GM10847 (cell line): ENCODE measurements around the gene DENND1A.

Experiments used
- POLR2A ChIP-seq: IDR thresholded peaks from 2 replicates; pipeline ENCODE4 v1.6.1; 2011; ENCODE audit not compliant: insufficient read length; ENCODE audit errors: extremely low read depth

DENND1A gene

GRCh38 chr9:123609844-123610243 is 320.1 kb downstream of the DENND1A start:
- no peak for TF ChIP-seq POLR2A

GRCh38 chr9:123608104-123608503 is 321.8 kb downstream of the DENND1A start:
- no peak for TF ChIP-seq POLR2A

- TF ChIP-seq POLR2A, result no peak
Observed at GRCh38 chr9:123607479-123607878, 322.4 kb downstream of the DENND1A start.

DNA sequence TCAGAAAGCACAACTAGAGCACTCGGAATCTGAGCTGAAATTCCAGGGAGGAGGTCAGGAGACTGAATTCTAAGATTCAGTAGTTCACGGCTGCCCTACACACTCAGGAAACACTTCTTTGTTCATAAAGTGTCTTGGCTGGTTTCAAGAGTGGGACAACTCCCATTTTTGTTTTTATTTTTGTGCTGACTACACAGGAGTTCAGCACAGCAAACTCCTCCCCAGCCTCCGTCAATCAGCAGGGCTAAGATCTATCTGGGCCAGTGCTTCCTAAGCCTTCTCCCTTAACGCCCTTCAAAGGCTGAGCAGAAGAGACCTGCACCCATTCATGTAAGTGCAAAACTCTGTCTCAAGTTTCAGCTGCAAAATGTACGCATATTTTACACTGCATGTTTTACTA is 323.8 kb downstream of the DENND1A start:
- TF ChIP-seq POLR2A, result no peak

DNA sequence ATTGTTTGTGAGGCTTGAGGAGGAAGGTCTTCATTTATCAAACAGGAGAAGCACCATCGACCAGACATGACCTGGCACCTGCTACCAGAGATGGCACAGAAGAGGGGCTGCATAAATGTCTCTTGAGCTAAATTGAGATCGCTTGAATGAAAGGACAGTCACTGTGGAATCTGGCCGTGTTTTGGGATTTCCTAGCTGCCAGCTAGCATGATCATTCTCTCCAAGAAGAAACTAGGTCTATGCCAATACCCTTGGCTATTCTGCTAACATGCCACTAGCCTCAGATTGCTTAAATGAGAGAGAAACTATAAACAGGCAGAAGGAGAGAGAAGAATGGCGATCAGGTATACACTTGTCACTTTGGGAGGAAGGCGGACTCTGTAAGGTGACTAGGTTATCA is 324.6 kb downstream of the DENND1A start:
- no peak for TF ChIP-seq POLR2A

- TF ChIP-seq POLR2A, result no peak
Observed at GRCh38 chr9:123604861-123605260, 325.1 kb downstream of the DENND1A start.

DNA sequence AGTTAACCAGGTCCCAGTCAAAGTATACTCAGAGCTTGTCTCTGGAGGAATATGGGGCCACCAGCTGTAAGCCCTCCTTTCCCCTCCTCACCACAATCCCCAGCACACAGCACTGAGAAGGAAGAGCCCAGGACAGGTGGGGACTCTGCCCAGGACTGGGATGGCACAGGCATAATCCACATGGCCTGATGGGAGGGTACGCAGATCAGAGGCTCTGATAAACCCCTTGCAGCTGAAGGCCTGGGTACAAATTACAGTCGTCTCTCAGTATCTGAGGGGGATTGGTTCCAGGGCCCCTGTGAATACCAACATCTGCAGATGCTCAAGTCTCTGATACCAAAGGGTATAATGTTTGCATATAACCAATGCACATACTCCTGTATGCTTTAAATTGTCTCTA is 328.1 kb downstream of the DENND1A start:
- TF ChIP-seq POLR2A, result no peak

DNA sequence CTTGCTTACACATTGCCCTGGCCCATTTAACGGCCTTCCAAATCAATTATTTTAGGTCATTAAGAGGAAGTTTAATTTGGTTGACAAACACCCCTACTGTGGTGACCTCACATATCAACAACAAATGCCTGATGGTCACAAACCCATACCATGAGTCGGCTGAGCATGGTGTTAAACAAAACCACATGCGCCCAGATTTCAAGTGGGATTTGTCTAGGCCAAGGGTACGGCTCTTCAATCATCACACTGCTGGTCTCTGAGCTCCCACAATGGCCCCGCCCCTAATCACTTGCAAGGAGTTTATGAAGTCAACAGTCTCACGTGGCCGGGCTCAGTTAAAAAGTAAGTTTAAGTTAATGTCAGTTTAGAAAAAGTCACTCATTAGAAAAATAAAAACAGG is 330.1 kb downstream of the DENND1A start:
- no peak for TF ChIP-seq POLR2A

DNA sequence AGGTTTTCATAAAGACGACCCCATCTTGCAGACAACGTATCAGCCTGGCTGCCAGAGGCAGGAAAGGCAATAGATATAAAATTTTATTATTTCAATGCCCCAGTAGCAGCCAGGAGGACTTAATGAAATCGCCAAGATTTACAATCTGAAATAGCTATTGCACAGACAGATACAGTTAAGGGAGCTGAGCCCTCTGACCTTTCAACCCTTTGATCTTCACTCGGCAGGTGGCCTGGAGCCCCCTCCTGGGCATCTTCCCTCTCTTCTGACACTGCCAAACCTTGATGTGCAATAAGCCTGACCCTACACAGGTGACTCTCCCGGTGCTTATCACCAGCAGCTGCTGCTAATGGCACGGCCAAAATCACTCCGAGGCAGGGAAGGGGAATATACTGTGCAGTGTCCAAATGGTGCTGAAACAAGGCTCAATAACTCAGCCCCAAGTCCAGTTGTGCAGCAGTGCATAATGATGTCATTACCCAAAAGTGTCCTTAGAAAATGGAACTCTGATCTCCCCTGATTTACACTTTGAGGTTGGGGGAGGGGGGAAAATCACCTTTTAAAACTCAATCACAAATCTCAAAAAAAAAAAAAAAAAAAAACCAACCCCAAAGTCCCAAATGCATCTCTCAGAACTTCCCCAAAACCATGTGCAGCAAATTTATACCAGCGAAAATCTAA is 331.9 kb downstream of the DENND1A start:
- no peak for TF ChIP-seq POLR2A

GRCh38 chr9:123597048-123597447 is 332.9 kb downstream of the DENND1A start:
- no peak for TF ChIP-seq POLR2A

- no peak for TF ChIP-seq POLR2A
Observed at GRCh38 chr9:123591283-123591682, 338.6 kb downstream of the DENND1A start.

DNA sequence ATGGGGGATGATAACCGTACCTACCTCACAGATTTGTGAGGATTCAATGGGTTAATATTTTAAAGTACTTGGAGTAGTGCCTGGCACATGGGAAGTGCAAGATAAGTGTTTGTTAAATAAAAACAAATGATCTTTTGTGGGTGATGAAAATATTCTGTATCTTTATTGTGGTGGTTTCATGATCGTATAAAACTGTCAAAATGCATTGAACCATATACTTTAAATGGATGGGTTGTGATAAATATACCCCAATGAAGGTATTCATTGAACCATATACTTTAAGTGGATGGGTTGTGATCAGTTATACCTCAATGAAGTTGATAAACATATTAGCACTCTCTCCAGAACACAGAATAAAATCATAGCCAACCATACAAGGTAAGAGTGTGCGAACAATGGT is 339.4 kb downstream of the DENND1A start:
- TF ChIP-seq POLR2A, result no peak

DNA sequence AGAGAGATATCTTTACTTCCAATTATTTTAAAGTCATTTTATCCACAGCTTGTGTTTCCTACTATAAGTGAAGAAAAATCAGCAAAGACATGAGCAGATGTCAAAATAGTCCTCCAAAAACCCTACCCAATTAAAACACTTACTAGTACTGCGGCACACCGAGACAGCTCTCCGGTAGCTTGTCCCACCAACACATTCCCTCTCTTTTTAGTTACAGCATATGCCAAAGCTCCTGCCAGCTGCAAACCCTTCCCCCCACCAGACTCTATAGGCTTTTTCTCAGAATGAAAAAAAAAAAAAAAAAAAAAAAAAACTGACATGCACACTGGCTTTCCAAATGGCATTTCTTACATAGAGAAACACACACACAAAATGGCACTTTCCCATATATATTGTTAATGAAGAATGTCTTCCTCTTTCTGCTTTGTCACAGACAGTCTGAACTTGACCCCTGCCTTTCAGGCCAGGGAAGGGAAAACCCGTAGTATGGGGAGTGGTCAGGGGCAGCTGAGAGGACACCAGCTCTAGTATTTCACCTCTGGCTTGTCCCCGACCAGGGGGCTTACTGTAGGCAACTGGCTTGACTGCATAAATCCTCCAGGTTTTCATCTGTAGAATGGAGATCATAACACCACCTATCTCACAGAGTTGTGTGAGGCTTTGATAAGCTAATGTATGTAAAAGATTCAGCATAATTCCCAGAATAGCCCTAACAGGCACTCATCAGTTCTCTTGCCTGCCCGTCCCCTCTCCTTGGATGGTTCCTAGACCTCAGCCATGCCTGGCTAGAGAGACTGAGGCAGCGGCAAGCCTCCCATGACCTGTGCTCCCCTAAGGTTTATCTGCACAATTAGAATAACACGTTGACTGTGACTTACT is 340.3 kb downstream of the DENND1A start:
- TF ChIP-seq POLR2A, result no peak

DNA sequence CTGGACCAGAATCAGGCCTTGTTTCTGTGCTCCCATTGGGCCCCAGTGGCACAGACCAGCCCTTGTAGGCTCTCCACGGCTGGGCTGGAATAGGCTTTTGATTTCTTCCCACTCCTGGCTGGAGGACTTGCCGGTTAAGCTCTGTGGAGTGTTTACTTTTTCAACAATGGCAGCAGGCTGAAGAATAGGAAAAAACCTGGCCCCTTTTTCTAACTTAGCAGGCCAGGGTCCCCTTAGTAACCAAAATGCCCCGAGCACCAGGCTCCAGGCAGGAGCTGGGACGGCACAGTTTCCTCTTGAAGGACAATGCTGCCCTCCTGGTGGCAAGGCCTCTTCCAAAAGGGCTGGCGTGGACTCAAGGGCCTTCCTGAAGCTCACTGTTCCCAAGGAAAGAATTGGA is 343.7 kb downstream of the DENND1A start:
- no peak for TF ChIP-seq POLR2A

DNA sequence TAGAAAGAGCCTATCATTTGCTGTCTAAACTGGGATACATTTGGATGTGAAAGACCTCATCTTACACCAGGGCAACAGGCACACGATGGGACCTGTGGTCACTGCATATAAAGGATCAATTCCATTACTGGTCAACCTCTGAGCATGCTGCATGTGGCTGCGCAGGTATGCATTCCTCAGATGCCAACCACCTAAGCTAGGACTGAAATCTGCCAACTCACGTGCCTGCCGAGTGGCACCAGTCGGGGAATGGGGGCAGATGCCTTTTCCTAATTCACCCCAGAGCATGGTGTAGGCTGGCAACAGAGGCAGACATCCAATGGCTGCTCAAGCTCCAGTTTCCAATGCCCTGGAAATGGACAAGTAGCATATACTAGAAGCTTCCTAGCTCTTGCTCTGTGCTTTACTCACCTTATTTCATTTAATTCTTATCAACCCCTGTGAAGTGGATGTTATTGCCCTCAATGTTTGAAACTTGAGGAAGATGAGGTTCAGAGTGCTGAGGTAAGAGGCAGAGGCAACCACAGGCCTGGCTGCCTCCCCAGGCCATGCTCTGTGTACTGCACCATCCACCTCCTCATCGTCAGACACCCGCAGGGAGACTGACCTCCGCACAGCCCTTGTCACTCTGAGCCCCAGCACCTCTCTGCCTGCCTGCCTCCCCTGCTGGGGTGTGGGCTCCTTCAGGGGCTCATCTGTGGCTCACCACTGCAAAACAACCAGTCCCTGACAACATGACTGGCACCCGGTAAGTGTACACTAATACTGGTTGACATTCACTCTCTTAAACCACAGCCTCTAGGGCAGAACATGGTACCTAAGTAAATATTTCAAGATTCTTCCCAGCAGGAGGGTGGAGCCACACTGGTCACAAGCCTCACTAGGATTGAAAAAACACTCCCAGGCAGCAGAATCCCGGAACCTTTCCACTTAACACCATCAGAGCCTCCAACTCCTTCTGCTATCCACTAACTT is 345.4 kb downstream of the DENND1A start:
- no peak for TF ChIP-seq POLR2A
